ENCODE data around the gene KCNK17.

KCNK17 gene

DNA sequence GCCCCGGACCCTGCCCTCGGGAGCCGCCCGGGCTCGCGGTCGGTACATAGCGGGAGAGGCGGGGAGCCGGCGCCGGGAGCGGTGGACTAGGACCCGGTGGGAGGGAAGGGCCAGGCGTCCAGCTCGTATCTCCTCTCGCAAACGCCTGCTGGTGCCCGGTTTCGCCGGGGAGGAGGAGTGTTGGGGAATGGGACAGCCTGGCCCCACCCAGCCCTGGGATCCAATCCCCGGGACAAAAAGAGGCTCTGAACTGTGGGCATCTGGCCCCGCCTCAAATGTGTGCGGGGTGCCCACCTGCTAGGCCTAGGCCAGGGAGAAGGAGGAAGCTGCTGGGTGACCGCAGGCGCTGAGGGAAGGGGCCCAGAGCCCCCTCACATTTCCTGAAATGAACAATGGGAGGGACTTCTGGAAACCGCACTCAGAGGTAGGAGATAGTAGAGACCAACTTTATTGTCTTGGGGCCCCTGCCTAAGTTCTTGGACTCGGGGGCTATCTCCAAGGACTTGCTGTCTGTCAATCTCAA is at the start of gene KCNK17:
KCNK17 (minus strand) TSS at position 147 of the 523 bp plus-strand sequence; CDS start at position 48, 99 bp downstream.
- Mint-ChIP-seq H3K27ac (no peak within 1 kb of the TSS), H3K9me3 (peaks cover 9% of the 10 kb centered on the region), H3K4me3 (peak within 1 kb of the TSS in 1 of 3 experiments; percentile 71), H3K4me1 (no peaks in the 10 kb centered on the region), H3K36me3 (ENCODE audit: low read depth) (no peaks in the 10 kb centered on the region), H3K27me3 (ENCODE audit: low read depth) (peaks cover 98% of the 10 kb centered on the region)
- TF ChIP-seq, protein P1, sequence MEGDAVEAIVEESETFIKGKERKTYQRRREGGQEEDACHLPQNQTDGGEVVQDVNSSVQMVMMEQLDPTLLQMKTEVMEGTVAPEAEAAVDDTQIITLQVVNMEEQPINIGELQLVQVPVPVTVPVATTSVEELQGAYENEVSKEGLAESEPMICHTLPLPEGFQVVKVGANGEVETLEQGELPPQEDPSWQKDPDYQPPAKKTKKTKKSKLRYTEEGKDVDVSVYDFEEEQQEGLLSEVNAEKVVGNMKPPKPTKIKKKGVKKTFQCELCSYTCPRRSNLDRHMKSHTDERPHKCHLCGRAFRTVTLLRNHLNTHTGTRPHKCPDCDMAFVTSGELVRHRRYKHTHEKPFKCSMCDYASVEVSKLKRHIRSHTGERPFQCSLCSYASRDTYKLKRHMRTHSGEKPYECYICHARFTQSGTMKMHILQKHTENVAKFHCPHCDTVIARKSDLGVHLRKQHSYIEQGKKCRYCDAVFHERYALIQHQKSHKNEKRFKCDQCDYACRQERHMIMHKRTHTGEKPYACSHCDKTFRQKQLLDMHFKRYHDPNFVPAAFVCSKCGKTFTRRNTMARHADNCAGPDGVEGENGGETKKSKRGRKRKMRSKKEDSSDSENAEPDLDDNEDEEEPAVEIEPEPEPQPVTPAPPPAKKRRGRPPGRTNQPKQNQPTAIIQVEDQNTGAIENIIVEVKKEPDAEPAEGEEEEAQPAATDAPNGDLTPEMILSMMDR (IDR thresholded peaks at IDR 0.05; ENCODE audit: unreplicated experiment in 3 of 3), result no peak

- Mint-ChIP-seq H3K27me3 (ENCODE audit: low read depth) (peaks cover 24% of the 10 kb centered on the region), H3K36me3 (ENCODE audit: low read depth) (no peaks in the 10 kb centered on the region), H3K27ac (no peak overlapping the region), H3K9me3 (no peaks in the 10 kb centered on the region), H3K4me3 (no peak overlapping the region), H3K4me1 (peaks cover 27% of the 10 kb centered on the region)
- TF ChIP-seq, protein P1 (IDR thresholded peaks at IDR 0.05; ENCODE audit: unreplicated experiment in 3 of 3), result no peak
These were observed 49.1 kb upstream of the KCNK17 start for GRCh38 chr6:39363280-39363679.

- Mint-ChIP-seq H3K27me3 (ENCODE audit: low read depth) (peaks cover 30% of the 10 kb centered on the region), H3K4me1 (peaks cover 27% of the 10 kb centered on the region), H3K27ac (no peak overlapping the region)
These were observed 48.3 kb upstream of the KCNK17 start for GRCh38 chr6:39362487-39362865.

GRCh38 chr6:39361657-39362486 is 47.7 kb upstream of the KCNK17 start:
- no peaks in the 10 kb centered on the region for H3K36me3 Mint-ChIP-seq (ENCODE audit: low read depth)
- no peak overlapping the region for H3K4me3 Mint-ChIP-seq
- TF ChIP-seq, protein P1 (IDR thresholded peaks at IDR 0.05; ENCODE audit: unreplicated experiment in 3 of 3), result peak; percentile 83 to 89 (median 86)

More at GRCh38 chr6:39362487-39362865, 48.3 kb upstream of the KCNK17 start:
- Mint-ChIP-seq H3K9me3 (no peaks in the 10 kb centered on the region), H3K4me3 (no peak overlapping the region), H3K36me3 (ENCODE audit: low read depth) (no peaks in the 10 kb centered on the region)
- TF ChIP-seq, protein P1 (IDR thresholded peaks at IDR 0.05; ENCODE audit: unreplicated experiment in 3 of 3), result no peak

DNA sequence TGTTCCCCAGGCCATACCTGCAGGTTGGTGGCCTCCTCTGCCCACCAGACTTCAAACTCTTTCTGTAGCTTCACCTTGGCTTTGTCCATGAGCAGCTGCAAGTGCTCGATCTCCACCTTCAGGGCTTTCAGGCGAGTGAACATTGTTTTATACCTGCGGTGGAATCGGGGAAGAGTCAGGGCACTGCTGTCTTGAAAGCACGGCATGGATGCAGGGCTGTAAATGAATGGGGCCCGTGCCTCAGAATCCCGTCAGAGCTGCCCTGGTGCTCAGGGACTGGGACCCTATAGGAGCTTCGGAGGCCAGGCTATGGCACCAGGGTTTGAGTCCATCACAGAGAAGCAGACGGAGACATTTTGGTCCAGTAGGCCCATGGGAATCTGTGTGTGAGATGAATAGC is 46.2 kb upstream of the KCNK17 start:
- no peak overlapping the region for H3K4me3 Mint-ChIP-seq

More at GRCh38 chr6:39361657-39362486, 47.7 kb upstream of the KCNK17 start:
- Mint-ChIP-seq H3K4me1 (peaks cover 24% of the 10 kb centered on the region), H3K27me3 (ENCODE audit: low read depth) (peaks cover 28% of the 10 kb centered on the region), H3K27ac (no peak overlapping the region), H3K9me3 (no peaks in the 10 kb centered on the region)

More for the DNA sequence above, 46.2 kb upstream of the KCNK17 start:
- TF ChIP-seq, protein P1 (IDR thresholded peaks at IDR 0.05; ENCODE audit: unreplicated experiment in 3 of 3), result no peak
- H3K9me3 Mint-ChIP-seq, result no peaks in the 10 kb centered on the region
- peaks cover 25% of the 10 kb centered on the region for H3K27me3 Mint-ChIP-seq (ENCODE audit: low read depth)
- peaks cover 15% of the 10 kb centered on the region for H3K4me1 Mint-ChIP-seq
- no peak overlapping the region for H3K27ac Mint-ChIP-seq
- no peaks in the 10 kb centered on the region for H3K36me3 Mint-ChIP-seq (ENCODE audit: low read depth)

Measured in nephron (organoid).